DOHH2 (cell line): Measurements from ENCODE around the gene PGAP2.

ENCODE experiments used
- EZH2phosphoT487 ChIP-seq: fragments of 200-600 bp; sonication (generic); IDR thresholded peaks from 2 replicates; pipeline ENCODE4 v1.6.1; 2017; ENCODE audit warnings: borderline replicate concordance, mild to moderate bottlenecking, antibody characterized with exemption, low read length, moderate library complexity, mixed read lengths
- TF ChIP-seq, protein P1 (sequence below): fragments of 200-600 bp; sonication (generic); IDR thresholded peaks from one replicate; pipeline ENCODE4 v1.5.1; 2014; ENCODE audit warnings: antibody characterized with exemption, mild to moderate bottlenecking, low read depth, low read length; ENCODE audit not compliant: poor library complexity, severe bottlenecking

DNA sequence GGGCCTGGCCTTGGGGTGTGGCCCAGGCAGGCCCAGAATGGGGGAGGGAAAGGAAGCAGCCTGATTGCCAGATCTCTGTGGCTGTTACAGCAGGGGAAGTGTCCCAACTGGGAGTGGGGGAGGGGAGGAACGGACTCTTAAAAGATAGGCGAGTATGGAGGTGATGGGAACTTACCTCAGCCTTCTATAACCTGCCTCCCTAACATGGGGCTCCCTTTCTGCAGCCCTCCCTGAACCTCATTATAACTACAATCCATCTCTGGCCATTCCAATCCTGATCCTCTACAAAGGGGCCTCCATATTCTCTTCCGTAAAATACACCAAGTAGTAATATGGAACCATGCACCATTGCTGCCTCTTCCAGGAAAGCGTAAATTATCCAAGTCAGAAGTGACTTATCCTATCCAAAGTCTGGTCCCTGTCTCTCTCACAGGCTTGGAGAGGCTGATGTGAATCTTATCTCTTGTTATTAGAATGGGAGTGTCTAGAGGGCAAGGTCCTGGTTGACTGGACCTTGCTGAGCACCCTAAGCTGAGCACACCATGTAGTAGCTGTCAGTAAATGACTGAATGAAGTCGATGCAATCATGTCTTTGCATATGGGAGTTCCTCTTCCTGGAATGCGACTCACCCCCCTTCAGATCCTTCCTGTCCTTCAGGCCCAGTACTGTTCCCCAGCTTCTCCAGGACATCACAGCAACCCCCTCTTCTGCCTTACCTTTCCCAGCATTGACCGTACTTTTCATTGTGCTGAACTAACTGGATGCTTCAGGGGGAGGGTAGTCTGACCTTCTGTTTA is 26.5 kb downstream of the PGAP2 start:
- TF ChIP-seq, protein P1, sequence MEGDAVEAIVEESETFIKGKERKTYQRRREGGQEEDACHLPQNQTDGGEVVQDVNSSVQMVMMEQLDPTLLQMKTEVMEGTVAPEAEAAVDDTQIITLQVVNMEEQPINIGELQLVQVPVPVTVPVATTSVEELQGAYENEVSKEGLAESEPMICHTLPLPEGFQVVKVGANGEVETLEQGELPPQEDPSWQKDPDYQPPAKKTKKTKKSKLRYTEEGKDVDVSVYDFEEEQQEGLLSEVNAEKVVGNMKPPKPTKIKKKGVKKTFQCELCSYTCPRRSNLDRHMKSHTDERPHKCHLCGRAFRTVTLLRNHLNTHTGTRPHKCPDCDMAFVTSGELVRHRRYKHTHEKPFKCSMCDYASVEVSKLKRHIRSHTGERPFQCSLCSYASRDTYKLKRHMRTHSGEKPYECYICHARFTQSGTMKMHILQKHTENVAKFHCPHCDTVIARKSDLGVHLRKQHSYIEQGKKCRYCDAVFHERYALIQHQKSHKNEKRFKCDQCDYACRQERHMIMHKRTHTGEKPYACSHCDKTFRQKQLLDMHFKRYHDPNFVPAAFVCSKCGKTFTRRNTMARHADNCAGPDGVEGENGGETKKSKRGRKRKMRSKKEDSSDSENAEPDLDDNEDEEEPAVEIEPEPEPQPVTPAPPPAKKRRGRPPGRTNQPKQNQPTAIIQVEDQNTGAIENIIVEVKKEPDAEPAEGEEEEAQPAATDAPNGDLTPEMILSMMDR: no peak
- no peak for TF ChIP-seq EZH2phosphoT487
